NCI-H460 (cell line): Measurements from ENCODE around the gene HNRNPH3. TPM values are rescaled to one million over a fixed set of nuclear protein-coding genes. Genes with fewer than 3 reads are reported as not detected.

Experiments used
- DNase-seq: peaks from one replicate; pipeline ENCODE4 v3.0.0-alpha.2; 2016; ENCODE audit warnings: low read depth; ENCODE audit errors: extremely low read depth
- total RNA-seq: library from RNA; depleted of rRNA; stranded (reverse); fragments of >200 nt; shearing (Covaris generic); gene quantifications from 2 replicates; pipeline ENCODE4 v1.2.3, GENCODE V29; 2014; rRNA removed

Gene HNRNPH3
- total RNA-seq, 1 experiment from 2014 or later: 40.9 TPM

DNA sequence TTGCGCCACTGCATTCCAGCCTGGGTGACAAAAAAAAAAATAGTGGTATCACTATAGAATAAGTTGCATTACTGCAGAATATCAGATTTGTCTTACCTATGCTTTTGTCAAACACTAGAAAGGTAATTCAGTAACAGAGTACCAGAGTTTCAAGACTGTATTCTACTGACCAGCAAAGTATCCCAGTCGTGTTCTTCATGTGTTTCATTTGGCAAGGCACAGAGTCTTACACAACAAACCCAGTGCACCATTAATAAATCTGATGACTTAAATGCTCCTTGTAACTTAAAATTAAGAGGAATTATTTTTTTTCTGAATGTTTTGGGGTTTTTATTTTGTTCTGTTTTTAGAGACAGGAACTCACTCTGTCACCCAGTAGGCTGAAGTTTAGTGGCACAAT, 35.3 kb downstream of the HNRNPH3 start:
- DNase-seq: no peak

DNA sequence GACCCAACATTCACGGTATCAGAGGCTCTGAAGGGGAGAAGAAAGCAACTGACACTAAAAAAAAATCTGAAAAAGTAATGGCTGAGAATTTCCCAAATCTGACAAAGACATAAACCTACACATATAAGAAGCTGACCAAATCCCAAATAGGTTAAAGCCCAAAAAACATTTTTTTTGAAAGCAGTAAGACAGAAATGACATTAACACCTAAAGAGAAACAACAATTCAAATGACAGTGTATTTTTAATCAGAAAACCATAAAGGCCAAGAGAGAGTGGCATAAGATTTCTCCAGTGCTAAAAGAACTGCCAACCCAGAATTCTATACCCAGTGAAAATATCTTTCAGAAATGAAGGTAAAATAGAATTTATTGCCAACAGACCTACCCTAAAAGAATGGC, 39.7 kb downstream of the HNRNPH3 start:
- DNase-seq: no peak

DNA sequence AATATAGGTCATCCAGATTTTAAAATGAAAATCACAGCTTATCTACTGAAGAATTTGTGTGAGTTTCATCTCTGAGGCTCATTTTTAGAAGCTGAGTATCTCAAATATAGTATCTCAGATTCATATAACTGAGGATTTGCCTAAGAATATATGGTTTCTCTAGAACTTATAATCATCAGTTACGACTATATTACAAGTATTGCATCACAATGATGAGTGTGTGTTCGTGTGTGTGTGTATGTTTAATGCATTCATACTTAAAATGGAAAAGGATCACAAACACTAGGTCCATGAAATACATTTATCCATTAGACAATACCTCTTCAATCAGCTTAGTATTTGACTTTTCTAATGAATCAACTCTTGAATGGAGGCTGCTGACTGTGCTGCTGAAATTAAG, 53.9 kb downstream of the HNRNPH3 start:
- peak; percentile 3 for DNase-seq

Other genes with a start within 250 kb of the HNRNPH3 start
- gene MYPN, start 222.6 kb upstream of the HNRNPH3 start, total RNA-seq: 5.4 and 6.2 TPM in 2 replicates
- gene ATOH7, start 100.0 kb upstream of the HNRNPH3 start, total RNA-seq: 0.20 TPM in 1 of 2 replicates, not detected in the other
- 1.8 and 3.3 TPM in 2 replicates for gene PBLD, start 864 bp downstream of the HNRNPH3 start, total RNA-seq
- 23.1 and 27.8 TPM in 2 replicates for gene RUFY2, start 75.2 kb downstream of the HNRNPH3 start, total RNA-seq
- gene DNA2, start 139.9 kb downstream of the HNRNPH3 start, total RNA-seq: 17.5 and 17.7 TPM in 2 replicates
- 13.0 and 13.5 TPM in 2 replicates for gene SLC25A16, start 195.5 kb downstream of the HNRNPH3 start, total RNA-seq
- gene TET1, start 228.3 kb downstream of the HNRNPH3 start, total RNA-seq: 2.8 and 3.0 TPM in 2 replicates